ENCODE data around the gene ZNF672.
"Not testable (repeated sequence)": the region's sequence is repeated elsewhere in the genome, so short reads cannot be mapped to it uniquely, and the experiment has no call there.

Gene ZNF672

DNA sequence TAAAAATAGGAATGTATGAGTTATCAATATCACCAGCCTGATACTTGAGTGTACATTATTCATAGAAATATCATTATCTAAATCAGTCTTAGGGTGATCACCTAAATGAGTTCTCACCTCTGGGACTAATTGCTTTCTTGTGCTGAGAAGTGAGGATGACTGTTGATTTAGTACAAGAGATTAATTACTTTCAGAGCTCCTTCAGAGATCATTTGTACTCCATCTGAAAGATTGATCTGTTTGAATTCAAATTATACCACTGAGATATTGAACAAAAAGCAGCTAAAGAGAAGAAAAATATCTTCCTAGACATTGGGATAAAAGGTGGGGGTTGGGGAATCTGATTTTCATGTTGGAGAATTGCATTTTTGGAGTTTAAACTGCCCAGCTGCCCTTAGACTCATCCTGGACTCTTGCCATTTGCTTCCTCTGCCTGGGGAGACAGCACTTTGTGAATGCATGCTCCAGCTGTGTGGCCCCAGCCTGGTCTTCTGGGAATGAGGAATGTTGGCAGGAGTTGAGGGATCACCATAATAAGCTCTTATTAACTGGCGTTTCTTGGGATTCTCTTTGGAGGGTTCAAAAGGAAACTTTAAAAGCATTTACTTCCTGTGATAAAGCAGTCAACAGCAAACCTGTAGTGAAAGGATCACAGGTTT lies 48.3 kb downstream of the ZNF672 start:
- H3K4me2 ChIP-seq, result no peak overlapping the region

DNA sequence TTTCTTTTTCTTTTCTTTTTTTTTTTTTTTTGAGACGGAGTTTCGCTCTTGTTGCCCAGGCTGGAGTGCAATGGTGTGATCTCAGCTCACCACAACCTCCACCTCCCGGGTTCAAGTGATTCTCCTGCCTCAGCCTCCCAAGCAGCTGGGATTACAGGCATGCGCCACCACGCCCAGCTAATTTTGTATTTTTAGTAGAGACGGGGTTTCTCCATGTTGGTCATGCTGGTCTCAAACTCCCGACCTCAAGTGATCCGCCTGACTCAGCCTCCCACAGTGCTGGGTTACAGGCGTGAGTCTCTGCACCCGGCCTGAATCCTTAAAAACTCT lies 51.9 kb downstream of the ZNF672 start:
- H4K20me1 ChIP-seq (ENCODE audit: insufficient read depth); H3K79me2 ChIP-seq (ENCODE audit: insufficient read depth, low read depth); H3K27ac ChIP-seq; H2AFZ ChIP-seq (ENCODE audit: low read depth); H3K9ac ChIP-seq; H3K4me2 ChIP-seq; H3K27me3 ChIP-seq (ENCODE audit: insufficient read depth, low read depth); H3K4me1 ChIP-seq (ENCODE audit: low read depth, poor library complexity, severe bottlenecking); H3K4me3 ChIP-seq (IDR thresholded peaks at IDR 0.05; ENCODE audit: insufficient read depth, low read depth, low read length); H3K36me3 ChIP-seq (ENCODE audit: insufficient read depth): not testable (repeated sequence)

More for the DNA sequence above, 48.3 kb downstream of the ZNF672 start:
- Histone ChIP-seq H3K4me1 (ENCODE audit: low read depth, poor library complexity, severe bottlenecking) (peaks cover 8% of the 10 kb centered on the region), H2AFZ (ENCODE audit: low read depth) (no peak overlapping the region), H3K36me3 (ENCODE audit: insufficient read depth) (no peaks in the 10 kb centered on the region), H3K79me2 (ENCODE audit: insufficient read depth, low read depth) (no peaks in the 10 kb centered on the region), H3K27ac (no peak overlapping the region), H4K20me1 (ENCODE audit: insufficient read depth) (no peaks in the 10 kb centered on the region), H3K9ac (no peak overlapping the region), H3K4me3 (IDR thresholded peaks at IDR 0.05; ENCODE audit: insufficient read depth, low read depth, low read length) (no peak overlapping the region), H3K27me3 (ENCODE audit: insufficient read depth, low read depth) (no peaks in the 10 kb centered on the region)
- TF ChIP-seq, protein P1, sequence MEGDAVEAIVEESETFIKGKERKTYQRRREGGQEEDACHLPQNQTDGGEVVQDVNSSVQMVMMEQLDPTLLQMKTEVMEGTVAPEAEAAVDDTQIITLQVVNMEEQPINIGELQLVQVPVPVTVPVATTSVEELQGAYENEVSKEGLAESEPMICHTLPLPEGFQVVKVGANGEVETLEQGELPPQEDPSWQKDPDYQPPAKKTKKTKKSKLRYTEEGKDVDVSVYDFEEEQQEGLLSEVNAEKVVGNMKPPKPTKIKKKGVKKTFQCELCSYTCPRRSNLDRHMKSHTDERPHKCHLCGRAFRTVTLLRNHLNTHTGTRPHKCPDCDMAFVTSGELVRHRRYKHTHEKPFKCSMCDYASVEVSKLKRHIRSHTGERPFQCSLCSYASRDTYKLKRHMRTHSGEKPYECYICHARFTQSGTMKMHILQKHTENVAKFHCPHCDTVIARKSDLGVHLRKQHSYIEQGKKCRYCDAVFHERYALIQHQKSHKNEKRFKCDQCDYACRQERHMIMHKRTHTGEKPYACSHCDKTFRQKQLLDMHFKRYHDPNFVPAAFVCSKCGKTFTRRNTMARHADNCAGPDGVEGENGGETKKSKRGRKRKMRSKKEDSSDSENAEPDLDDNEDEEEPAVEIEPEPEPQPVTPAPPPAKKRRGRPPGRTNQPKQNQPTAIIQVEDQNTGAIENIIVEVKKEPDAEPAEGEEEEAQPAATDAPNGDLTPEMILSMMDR (conservative IDR thresholded peaks at IDR 0.05; ENCODE audit: low read depth, low read length), result no peak

DNA sequence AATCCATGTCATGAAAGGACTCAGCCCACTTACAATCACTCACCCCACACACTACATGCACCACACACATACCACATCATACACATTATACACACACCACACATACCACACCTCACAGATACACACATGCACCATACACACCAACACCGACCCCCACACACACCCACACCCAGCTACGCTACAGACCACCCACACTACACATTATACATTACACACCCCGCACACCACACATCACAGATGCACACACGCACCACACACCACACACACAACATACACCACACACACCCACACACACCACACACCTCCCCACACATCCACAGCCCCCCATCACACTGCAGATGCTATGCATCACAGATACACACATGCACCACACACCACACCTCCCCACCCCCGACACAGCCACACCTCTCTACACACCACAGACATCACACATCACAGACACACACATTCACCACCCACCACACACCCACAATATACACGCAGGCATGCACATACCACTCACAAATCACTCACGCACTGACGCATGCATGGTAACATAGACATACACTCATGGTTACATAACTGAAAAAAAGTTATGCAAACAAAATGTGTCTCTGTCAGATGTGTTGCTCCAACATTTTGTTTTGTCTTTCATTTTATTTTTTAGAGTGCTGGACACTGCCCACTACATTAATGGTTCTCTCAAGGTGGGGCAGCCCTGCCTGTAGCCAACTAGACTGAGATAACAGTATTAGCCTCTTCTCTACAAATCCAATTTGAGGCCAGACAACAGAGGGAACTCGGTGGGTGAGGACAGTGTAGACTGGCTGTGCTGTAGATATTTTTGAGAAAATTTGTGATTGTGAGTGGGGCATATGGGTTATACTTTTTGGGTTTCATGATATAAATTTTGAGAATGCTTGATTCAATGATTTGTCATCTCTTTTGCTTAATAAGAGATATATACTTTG lies 52.8 kb downstream of the ZNF672 start:
- no peaks in the 10 kb centered on the region for H4K20me1 ChIP-seq (ENCODE audit: insufficient read depth)
- H3K36me3 ChIP-seq (ENCODE audit: insufficient read depth), result no peaks in the 10 kb centered on the region
- H3K4me1 ChIP-seq (ENCODE audit: low read depth, poor library complexity, severe bottlenecking), result no peaks in the 10 kb centered on the region
- no peak overlapping the region for H2AFZ ChIP-seq (ENCODE audit: low read depth)
- no peaks in the 10 kb centered on the region for H3K79me2 ChIP-seq (ENCODE audit: insufficient read depth, low read depth)
- H3K27me3 ChIP-seq (ENCODE audit: insufficient read depth, low read depth), result no peaks in the 10 kb centered on the region
- no peak overlapping the region for H3K27ac ChIP-seq
- TF ChIP-seq, protein P1 (conservative IDR thresholded peaks at IDR 0.05; ENCODE audit: low read depth, low read length), result no peak
- H3K9ac ChIP-seq, result no peak overlapping the region
- H3K4me2 ChIP-seq, result no peak overlapping the region
- H3K4me3 ChIP-seq (IDR thresholded peaks at IDR 0.05; ENCODE audit: insufficient read depth, low read depth, low read length), result no peak overlapping the region

DNA sequence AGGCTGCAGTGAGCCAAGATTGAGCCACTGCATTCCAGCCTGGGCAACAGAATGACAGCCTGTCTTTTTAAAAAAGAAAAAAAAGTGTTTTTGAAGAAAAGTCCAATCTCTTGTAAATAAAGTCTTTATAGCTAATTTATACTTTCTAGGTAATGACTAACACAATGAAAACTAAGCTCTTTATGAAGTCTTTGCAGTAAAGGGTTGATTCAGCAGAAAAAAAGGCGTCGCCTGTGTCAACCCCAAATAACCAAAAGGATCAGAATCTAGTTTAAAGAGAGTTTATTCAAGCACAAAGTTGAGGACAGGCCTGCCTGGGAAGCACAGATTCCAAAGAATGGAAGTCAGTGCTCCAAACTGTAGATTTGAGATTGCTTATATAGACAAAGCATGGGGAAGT lies 53.7 kb downstream of the ZNF672 start:
- H4K20me1 ChIP-seq (ENCODE audit: insufficient read depth), result no peaks in the 10 kb centered on the region
- no peak overlapping the region for H3K27ac ChIP-seq
- no peaks in the 10 kb centered on the region for H3K27me3 ChIP-seq (ENCODE audit: insufficient read depth, low read depth)
- H3K79me2 ChIP-seq (ENCODE audit: insufficient read depth, low read depth), result no peaks in the 10 kb centered on the region
- TF ChIP-seq, protein P1 (conservative IDR thresholded peaks at IDR 0.05; ENCODE audit: low read depth, low read length), result no peak
- no peak overlapping the region for H3K4me3 ChIP-seq (IDR thresholded peaks at IDR 0.05; ENCODE audit: insufficient read depth, low read depth, low read length)
- no peak overlapping the region for H3K4me2 ChIP-seq
- no peaks in the 10 kb centered on the region for H3K36me3 ChIP-seq (ENCODE audit: insufficient read depth)
- H2AFZ ChIP-seq (ENCODE audit: low read depth), result no peak overlapping the region
- H3K9ac ChIP-seq, result no peak overlapping the region
- no peaks in the 10 kb centered on the region for H3K4me1 ChIP-seq (ENCODE audit: low read depth, poor library complexity, severe bottlenecking)

DNA sequence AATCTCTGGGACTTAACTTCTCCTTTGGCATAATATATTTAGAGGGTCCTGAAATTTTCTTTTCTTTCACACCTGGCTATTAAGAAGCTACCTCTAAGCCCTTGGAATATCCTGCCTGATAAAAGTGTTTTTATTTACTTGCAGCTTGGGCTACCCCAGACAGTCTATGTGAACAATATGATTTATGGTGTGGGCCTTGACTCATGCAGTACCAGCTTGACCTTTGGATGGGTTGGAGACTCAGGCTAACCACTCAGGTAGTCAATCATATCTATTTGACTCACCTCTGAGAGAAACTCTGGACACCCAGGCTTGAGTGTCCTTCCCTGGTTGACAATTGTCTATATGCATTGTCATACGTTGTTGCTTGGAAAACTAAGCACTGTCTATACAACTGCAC lies 54.6 kb downstream of the ZNF672 start:
- H2AFZ ChIP-seq (ENCODE audit: low read depth), result no peak overlapping the region
- no peaks in the 10 kb centered on the region for H3K27me3 ChIP-seq (ENCODE audit: insufficient read depth, low read depth)
- H3K9ac ChIP-seq, result no peak overlapping the region
- no peak overlapping the region for H3K27ac ChIP-seq
- no peaks in the 10 kb centered on the region for H4K20me1 ChIP-seq (ENCODE audit: insufficient read depth)
- TF ChIP-seq, protein P1 (conservative IDR thresholded peaks at IDR 0.05; ENCODE audit: low read depth, low read length), result no peak
- H3K79me2 ChIP-seq (ENCODE audit: insufficient read depth, low read depth), result no peaks in the 10 kb centered on the region
- no peak overlapping the region for H3K4me2 ChIP-seq
- no peaks in the 10 kb centered on the region for H3K36me3 ChIP-seq (ENCODE audit: insufficient read depth)
- no peaks in the 10 kb centered on the region for H3K4me1 ChIP-seq (ENCODE audit: low read depth, poor library complexity, severe bottlenecking)
- H3K4me3 ChIP-seq (IDR thresholded peaks at IDR 0.05; ENCODE audit: insufficient read depth, low read depth, low read length), result no peak overlapping the region
